Measurements from ENCODE around the gene MRGPRX2.

DNA sequence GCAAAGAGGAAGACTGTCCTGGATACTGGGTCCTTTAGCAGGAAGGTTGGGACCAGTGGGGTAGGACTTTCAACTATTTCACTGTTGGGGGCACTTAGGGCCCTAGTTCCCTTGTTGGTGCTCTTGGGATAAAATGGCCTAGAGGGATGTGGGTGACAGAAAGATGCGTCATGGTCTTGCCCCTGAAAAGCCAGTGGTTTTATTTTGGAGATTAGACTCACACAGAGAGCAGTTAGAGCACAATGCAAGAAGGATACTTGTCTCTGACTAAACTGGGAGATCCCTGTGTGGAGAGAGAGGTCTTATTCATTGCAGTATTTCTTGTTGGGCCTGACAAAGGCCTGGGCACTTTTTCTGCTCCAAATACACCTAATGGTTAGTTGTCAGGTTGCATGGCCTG is 22.6 kb upstream of the MRGPRX2 start:
- no peak for TF ChIP-seq POLR2A (IDR thresholded peaks at IDR 0.05; ENCODE audit: low read depth, low read length)
- TF ChIP-seq TAF1 (IDR thresholded peaks at IDR 0.05; ENCODE audit: borderline replicate concordance, low read depth, low read length): no peak
